HEK293T (cell line): ENCODE data around the gene MRPL10.

Experiments used
- BHLHE40 ChIP-seq: fragments of 450-650 bp; IDR thresholded peaks from 2 replicates; pipeline ENCODE4 v1.6.1; 2016; ENCODE audit warnings: mild to moderate bottlenecking, moderate library complexity, borderline replicate concordance
- FOXA1 ChIP-seq: fragments of 450-650 bp; IDR thresholded peaks from 2 replicates; pipeline ENCODE4 v1.6.1; 2016; ENCODE audit warnings: mild to moderate bottlenecking
- FOXK2 ChIP-seq: fragments of 450-650 bp; IDR thresholded peaks from 2 replicates; pipeline ENCODE4 v1.6.1; 2016; ENCODE audit warnings: mild to moderate bottlenecking
- PKNOX1 ChIP-seq: fragments of 450-650 bp; IDR thresholded peaks from 2 replicates; pipeline ENCODE4 v1.6.1; 2016
- SP1 ChIP-seq: fragments of 450-650 bp; IDR thresholded peaks from 2 replicates; pipeline ENCODE4 v1.6.1; 2017
- SUZ12 ChIP-seq: fragments of 450-650 bp; IDR thresholded peaks from 2 replicates; pipeline ENCODE4 v1.6.1; 2016; ENCODE audit warnings: mild to moderate bottlenecking
- TARDBP ChIP-seq: fragments of 450-650 bp; IDR thresholded peaks from 2 replicates; pipeline ENCODE4 v1.6.1; 2016

- TF ChIP-seq FOXK2 (no peak), SP1 (no peak), TARDBP (no peak), SUZ12 (no peak), FOXA1 (no peak), BHLHE40 (no peak), PKNOX1 (no peak)
Observed at GRCh38 chr17:47807421-47807820, 23.9 kb downstream of the MRPL10 start.
